ENCODE results near the gene NXPE3. TPM values are rescaled to one million over a fixed set of nuclear protein-coding genes. Genes with fewer than 3 reads are reported as not detected.

The NXPE3 gene
- total and polyA plus RNA-seq, 3 donors from 2014 or later: 11.7 to 17.0 (median 14.6) TPM

GRCh38 chr3:101819649-101820206 is 40.7 kb downstream of the NXPE3 start:
- DNase-seq: no peak
- no peaks in the 10 kb centered on the region for H3K27me3 ChIP-seq
- H3K36me3 ChIP-seq (ENCODE audit: low read depth, missing control alignments): no peaks in the 10 kb centered on the region
- H3K4me1 ChIP-seq: no peaks in the 10 kb centered on the region
- no peaks in the 10 kb centered on the region for H3K9me3 ChIP-seq
- no peak for TF ChIP-seq POLR2A (IDR thresholded peaks at IDR 0.05)
- TF ChIP-seq CTCF (IDR thresholded peaks at IDR 0.05): no peak
- no peak overlapping the region for H3K4me3 ChIP-seq
- intact Hi-C loops (cut with DNase I; ENCODE audit: low total_unique reads): loop anchor here (10.0 kb wide), 1 partner anchor 405 kb away; no protein-coding TSS in a partner anchor
- H3K27ac ChIP-seq: no peak overlapping the region
- 89 to 95% methylated on average over 2 of the region's 2 CpGs for WGBS, 2 donors

GRCh38 chr3:101821503-101821902 is 42.5 kb downstream of the NXPE3 start:
- TF ChIP-seq POLR2A (IDR thresholded peaks at IDR 0.05) (no peak), CTCF (IDR thresholded peaks at IDR 0.05) (no peak)
- H3K36me3 ChIP-seq (ENCODE audit: low read depth, missing control alignments): no peaks in the 10 kb centered on the region
- H3K27ac ChIP-seq: no peak overlapping the region
- 98% methylated on average over 19 of the region's 19 CpGs for WGBS, 2 donors
- no peak overlapping the region for H3K4me3 ChIP-seq
- no peaks in the 10 kb centered on the region for H3K4me1 ChIP-seq
- H3K27me3 ChIP-seq: no peaks in the 10 kb centered on the region
- no peaks in the 10 kb centered on the region for H3K9me3 ChIP-seq
- intact Hi-C loops (cut with DNase I; ENCODE audit: low total_unique reads): no loop called here
- no peak for DNase-seq

- Histone ChIP-seq H3K4me3 (no peak overlapping the region), H3K36me3 (ENCODE audit: low read depth, missing control alignments) (no peaks in the 10 kb centered on the region), H3K27ac (no peak overlapping the region), H3K9me3 (no peaks in the 10 kb centered on the region), H3K27me3 (no peaks in the 10 kb centered on the region), H3K4me1 (no peaks in the 10 kb centered on the region)
- DNase-seq: no peak
- intact Hi-C loops (cut with DNase I; ENCODE audit: low total_unique reads): no loop called here
- TF ChIP-seq CTCF (IDR thresholded peaks at IDR 0.05): no peak
- TF ChIP-seq POLR2A (IDR thresholded peaks at IDR 0.05): no peak
- 82 to 93% methylated on average over 5 of the region's 5 CpGs for WGBS, 2 donors
Measured at GRCh38 chr3:101823525-101823924, 44.5 kb downstream of the NXPE3 start.

- WGBS, 2 donors: 75 to 85% methylated on average over 3 of the region's 3 CpGs
- Histone ChIP-seq H3K27ac (no peak overlapping the region), H3K4me3 (no peak overlapping the region), H3K4me1 (peaks cover 4% of the 10 kb centered on the region), H3K27me3 (no peaks in the 10 kb centered on the region), H3K9me3 (no peaks in the 10 kb centered on the region), H3K36me3 (ENCODE audit: low read depth, missing control alignments) (no peaks in the 10 kb centered on the region)
- intact Hi-C loops (cut with DNase I; ENCODE audit: low total_unique reads): no loop called here
- TF ChIP-seq CTCF (IDR thresholded peaks at IDR 0.05): no peak
- TF ChIP-seq POLR2A (IDR thresholded peaks at IDR 0.05): no peak
- no peak for DNase-seq
Measured at GRCh38 chr3:101824702-101825101, 45.7 kb downstream of the NXPE3 start.

GRCh38 chr3:101825904-101826445 is 47.0 kb downstream of the NXPE3 start:
- intact Hi-C loops (cut with DNase I; ENCODE audit: low total_unique reads): no loop called here
- WGBS, 2 donors: 66 to 69% methylated on average over 2 of the region's 2 CpGs
- peak overlapping the region in 1 of 2 donors; percentile 88 for H3K27ac ChIP-seq

More at GRCh38 chr3:101825904-101826445, 47.0 kb downstream of the NXPE3 start:
- Histone ChIP-seq H3K4me3 (no peak overlapping the region), H3K27me3 (no peaks in the 10 kb centered on the region), H3K9me3 (no peaks in the 10 kb centered on the region), H3K36me3 (ENCODE audit: low read depth, missing control alignments) (no peaks in the 10 kb centered on the region), H3K4me1 (peaks cover 7% of the 10 kb centered on the region)
- TF ChIP-seq POLR2A (IDR thresholded peaks at IDR 0.05) (no peak), CTCF (IDR thresholded peaks at IDR 0.05) (no peak)
- DNase-seq: no peak

Data from testis (tissue), 3 donors.